Astrocyte (in vitro differentiated cells and primary cell): ENCODE results near the gene RAD21L1.

Source experiments
- CTCF ChIP-seq: IDR thresholded peaks from 2 replicates; pipeline ENCODE4 v1.5.1; 2011; ENCODE audit warnings: low read depth, mild to moderate bottlenecking, inconsistent platforms, low read length, moderate library complexity; ENCODE audit not compliant: insufficient read depth
- EZH2 ChIP-seq: IDR thresholded peaks from 2 replicates; pipeline ENCODE4 v1.6.1; 2012; ENCODE audit warnings: mild to moderate bottlenecking, low read length, inconsistent platforms; ENCODE audit not compliant: insufficient read depth

- TF ChIP-seq EZH2 (no peak), CTCF (no peak)
Measured at GRCh38 chr20:1186367-1186991, 39.4 kb upstream of the RAD21L1 start.
